COLO668 (cell line): ENCODE data around the gene ALKBH5.

ENCODE experiments used
- DNase-seq: peaks from one replicate; lab custom pipeline; 2025; ENCODE audit not compliant: unreplicated experiment; lab: John Stamatoyannopoulos, UW

ALKBH5 gene

DNA sequence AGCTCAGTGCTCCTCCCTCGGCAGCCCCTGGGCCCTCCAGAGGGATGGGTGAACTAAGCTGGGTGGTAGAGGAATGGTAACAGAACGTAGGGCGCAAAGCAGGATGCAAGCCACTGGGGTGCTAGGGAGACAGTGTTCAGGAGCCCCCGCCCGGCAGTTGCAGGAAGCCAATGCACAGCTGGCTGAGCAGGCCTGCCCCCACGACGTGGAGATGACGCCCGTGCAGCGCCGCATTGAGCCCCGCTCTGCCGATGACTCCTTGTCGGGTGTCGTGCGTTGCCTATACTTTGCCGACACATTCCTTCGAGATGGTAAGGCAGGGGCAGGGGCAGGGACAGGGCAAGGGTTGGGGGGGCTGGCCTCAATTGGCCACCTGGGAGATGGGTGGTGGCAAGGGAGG, 54.7 kb downstream of the ALKBH5 start:
- DNase-seq, result no peak

- no peak for DNase-seq
Observed at GRCh38 chr17:18240449-18240848, 56.8 kb downstream of the ALKBH5 start.

DNA sequence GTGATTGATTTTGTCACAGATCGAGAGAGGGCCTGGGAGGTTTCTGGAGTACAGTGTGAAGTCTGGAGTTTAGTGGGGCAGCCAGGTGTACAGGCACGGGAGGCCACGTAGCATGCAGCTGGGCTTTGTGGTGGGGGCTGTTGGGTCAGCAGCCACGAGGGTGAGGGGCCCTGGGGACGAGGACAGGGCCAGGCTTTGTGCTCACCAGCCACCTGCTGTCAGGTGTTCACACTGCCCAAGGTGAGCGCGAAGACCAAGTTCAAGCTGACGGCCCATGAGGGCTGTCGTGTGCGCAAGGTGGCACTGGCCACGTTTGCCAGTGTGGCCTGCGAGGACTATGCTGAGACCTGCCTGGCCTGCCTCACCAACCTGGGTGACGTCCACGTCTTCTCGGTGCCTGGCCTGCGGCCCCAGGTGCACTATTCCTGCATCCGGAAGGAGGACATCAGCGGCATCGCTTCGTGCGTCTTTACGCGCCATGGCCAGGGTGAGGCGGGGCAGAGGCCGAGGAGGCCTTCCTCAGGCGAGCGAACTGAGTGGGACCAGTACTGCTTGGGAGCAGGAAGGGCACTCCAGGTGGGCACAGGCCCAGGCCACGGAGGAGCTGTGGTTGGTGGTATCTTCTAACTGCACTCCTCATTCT, 57.7 kb downstream of the ALKBH5 start:
- no peak for DNase-seq

- no peak for DNase-seq
Observed at GRCh38 chr17:18245038-18245776, 61.6 kb downstream of the ALKBH5 start.

DNA sequence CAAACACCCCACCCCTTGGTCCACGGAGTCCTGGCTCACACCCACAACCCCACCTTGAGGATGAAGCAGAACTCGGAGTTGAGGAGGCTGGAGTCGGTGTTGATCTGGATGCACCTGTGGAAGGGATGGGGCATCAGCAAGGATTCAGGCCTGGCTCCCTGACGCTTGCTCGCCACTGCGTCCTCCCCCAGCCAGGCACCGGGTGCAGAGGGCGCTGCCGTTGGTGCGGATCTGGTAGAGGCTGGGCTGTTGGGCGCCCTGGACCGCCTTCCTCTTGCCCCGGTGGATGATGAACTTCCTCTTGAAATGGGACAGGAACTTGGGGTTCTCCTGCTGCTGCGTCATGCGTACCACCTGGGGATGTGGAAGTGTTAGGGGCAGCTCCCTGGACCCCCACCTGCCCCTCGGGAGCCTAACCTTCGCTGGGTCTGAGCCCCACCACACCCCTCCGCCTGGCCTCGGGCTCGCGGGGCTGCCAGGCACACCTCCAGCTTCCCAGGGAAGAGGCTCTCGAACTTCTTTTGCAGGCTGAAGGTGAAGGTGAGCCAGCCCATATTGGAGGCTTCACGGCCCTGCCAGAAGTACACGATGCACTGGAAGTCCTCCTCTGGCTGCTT, 62.6 kb downstream of the ALKBH5 start:
- no peak for DNase-seq

DNA sequence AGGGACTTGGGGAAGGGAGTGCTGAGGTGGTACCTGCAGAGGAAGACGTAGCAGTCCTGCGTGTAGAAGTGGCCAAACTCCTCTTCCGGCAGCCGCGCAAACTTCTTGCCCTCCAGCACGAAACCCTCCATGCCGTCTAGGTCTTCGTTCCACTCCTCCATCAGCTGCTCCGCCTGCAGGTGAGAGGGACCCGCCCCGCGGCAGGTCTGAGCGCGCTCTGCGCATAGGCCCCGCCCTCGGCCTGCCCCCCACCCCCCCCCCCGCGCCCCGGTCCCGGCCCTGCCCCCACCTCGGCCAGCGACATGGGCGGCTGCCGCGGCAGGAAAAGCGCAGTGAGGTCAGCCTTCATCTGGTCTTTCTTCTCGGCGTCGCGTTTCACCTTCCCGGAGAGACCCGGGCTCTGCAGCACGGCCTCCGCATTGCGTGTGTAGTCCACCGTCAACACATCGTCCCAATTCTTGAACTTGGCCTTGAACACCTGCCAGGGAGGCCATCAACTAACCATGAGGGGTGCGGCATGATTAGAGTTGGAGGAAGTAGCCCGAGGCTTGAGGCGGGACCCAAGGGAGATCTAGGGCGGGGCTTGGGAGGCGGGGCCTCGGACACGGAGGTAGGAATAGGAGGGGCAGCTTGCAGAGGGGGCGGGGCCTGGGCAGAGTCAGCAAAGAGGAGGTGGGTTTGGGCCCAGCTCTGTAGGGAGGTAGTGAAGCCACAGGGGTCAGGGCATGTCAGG, 63.4 kb downstream of the ALKBH5 start:
- DNase-seq, result peak; percentile 68

DNA sequence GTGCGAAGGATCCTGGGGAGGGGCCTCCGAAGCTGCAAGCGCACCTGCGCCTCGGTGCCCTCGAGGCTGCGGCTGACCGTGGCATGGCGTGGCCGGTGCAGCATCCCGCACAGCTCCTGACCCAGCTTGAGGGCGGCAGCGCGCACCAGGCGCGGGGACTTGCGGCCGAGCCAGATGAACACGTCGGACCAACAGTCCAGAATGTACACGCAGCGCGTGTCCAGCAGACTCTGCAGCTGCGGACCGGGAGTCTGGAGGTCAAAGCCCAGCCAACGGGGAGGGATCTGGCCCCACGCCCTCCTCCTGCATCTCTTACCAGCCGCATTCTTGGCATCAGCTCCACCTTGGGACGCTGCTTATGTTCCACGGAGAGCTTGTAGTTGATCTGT, 64.0 kb downstream of the ALKBH5 start:
- DNase-seq, result no peak

DNA sequence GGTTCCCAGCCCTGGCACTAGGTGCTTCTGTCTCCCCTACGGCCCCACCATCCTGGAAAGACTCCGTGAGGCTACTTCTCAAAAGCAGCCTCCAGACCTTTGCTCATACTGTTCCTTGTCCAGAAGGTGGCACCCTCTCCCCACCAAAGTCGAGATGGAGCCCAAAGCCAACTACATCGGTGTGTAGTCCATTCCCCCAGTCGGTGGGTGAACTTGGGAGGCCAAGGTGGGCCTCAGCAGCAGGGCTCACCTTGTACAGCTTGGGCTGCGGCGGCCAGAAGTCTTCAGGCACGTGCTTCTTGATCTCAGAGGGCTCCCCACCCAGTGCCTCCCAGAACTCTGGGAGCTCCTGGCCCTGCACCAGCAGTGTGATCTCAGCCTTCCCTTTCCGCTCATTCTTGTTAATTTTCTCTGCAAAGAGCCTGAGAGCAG, 64.7 kb downstream of the ALKBH5 start:
- DNase-seq, result peak; percentile 43

DNA sequence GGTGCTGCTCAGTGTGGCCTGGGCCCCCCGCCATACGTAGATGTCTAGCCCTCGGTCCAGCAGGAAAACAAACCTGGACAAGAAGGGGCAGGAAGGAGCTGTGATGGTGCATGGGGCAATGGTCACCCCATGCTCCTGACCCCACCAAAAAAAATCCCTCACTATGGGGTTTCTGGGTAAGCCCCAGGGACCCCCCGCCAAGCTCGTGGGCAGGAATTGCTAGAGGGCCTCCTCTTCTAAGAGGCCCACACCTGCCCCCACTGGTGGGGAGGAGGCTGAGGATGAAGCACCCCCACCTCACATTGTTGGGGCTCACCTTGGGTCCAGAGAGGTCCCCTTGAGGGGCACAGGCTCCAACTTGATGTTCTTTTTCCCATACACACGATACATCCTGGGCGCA, 65.2 kb downstream of the ALKBH5 start:
- no peak for DNase-seq

DNA sequence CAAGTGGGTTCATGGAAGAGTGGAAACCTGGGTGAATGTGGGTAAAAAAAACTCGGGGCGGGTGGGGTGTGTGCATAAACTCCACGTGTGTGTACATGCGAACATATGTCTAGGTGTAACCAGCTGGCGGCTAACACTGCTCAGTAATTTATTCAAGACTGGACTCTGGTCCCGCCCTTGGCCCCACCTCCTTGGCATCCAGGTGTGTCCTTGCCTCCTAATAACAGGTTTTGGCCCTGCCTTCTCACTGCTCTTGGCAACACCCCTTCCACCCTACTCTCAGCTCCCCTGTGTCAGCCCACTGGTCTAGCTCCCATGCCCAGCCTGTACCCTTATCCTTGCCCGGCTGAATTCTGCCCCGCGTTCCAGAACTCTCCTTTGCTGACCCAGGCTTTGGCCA, 66.6 kb downstream of the ALKBH5 start:
- peak; percentile 55 for DNase-seq

GRCh38 chr17:18250708-18251107, 67.1 kb downstream of the ALKBH5 start:
- DNase-seq, result no peak

DNA sequence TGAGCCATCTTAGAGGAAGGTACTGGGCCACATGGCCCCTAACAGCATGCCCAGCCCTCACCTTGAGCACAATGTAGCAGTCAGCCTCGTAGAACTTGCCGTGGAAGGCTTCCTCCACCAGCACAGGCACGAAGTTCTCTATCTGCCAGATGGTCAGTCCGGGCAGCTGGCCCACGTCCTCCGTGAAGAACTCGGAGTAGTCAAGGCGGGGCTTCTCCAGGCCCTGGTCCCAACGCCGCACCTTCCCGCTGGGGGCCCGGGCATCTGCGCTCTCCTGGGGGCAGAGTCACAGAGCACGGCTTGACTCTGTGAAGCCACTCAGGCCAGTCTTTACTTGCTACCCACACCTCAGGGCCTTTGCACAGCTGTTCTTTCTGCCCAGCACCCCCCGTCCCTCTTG, 67.6 kb downstream of the ALKBH5 start:
- DNase-seq, result no peak

DNA sequence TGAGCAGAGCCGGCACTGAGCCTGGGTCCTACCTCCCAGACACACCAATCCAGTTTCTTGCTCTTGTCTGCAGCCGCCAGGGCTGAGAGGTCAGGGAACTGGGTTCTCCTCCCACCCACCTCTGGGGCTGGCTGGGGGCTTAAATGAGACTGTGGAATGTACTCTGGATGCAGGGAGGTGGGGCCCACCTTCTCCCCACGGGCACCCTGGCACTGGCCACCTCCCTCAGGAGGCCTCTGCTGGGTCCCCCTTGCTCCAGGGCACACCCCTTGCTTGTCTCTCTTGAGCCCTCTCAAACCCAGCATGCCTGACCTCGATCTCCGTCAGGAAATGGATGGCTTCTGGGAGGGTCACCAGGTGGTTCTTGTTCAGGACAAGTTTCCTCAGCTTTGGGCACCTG, 68.5 kb downstream of the ALKBH5 start:
- DNase-seq, result no peak

- DNase-seq, result no peak
Observed at GRCh38 chr17:18253187-18253884, 69.7 kb downstream of the ALKBH5 start.

DNA sequence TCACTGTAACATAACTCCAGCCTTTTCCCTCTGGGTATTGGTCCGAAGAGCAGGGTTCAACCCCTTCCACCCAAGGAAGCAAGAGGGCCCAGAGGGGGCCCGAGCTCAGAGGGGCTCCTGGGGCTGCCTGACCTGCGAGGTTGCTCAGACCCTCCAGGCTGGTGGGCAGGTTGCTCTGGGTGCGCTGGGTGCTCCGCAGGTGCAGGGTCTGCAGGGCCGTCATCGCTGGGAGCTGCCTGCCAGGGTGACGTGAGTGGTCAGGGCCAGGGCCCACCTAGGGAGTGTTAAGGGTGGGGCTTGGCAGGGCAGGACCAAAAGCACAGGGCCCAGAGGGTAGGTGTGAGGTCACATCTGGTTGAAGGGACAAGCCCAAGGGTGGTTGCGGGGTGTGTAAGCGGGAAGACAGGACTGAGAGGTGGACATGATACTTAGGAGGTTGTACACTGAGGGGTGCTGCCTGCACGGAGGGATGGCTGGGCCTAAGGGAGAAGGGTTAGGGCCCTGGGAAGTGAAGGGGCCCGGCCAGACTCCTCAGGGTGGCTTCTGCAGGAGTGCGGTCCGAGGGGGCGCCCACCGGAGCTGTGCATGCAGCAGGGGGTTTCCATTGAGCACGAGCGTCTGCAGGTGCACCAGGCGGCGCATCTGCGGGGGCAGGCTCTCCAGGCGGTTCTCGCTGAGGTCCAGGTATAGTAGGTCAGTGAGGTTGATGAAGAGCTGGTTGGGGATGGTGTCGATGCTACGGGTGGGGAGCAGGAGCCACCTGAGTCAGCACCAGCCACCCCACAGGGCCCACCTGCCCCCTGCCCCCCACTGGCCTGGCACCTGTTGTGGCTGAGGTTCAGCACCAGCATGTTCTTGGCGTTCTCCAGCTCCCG, 70.6 kb downstream of the ALKBH5 start:
- no peak for DNase-seq

GRCh38 chr17:18254888-18255649, 71.4 kb downstream of the ALKBH5 start:
- DNase-seq, result no peak

- no peak for DNase-seq
Observed at GRCh38 chr17:18256351-18256750, 72.7 kb downstream of the ALKBH5 start.

DNA sequence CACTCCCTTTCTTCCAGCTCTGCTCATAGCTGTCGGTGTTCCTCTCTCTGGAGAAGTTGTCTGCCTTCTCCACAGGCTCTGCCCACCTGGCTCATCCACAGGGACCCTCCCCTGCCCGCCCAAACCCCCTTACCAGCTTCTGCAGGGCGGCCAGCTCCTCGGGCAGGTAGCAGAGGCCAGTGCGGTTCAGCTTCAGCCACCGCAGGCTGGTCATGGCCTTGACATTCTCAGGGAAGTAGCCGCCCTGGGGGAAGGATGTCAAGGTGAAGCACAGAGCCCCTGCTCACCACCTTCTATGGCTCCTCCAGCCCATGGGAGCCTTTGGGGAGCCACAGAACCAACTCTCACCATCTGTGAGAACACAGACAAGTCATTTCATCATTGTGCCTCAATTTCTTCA, 73.1 kb downstream of the ALKBH5 start:
- no peak for DNase-seq

- no peak for DNase-seq
Observed at GRCh38 chr17:18257268-18257981, 73.8 kb downstream of the ALKBH5 start.
